Psoas muscle (tissue), 8 donors: ENCODE measurements around the gene CSNK1G1. TPM values are rescaled to one million over a fixed set of nuclear protein-coding genes. Genes with fewer than 3 reads are reported as not detected.
A peak's percentile ranks its signal among the peaks of the same experiment; 100 is the strongest.

Experiments
- ATAC-seq, 4 donors: fragments of 200-7000 bp; cut with Tn5 transposase; one replicate each; pipeline ENCODE4 v1.9.1; 2020; ENCODE audit warnings: moderate library complexity in 3 of 4, mild to moderate bottlenecking in 2 of 4
- DNase-seq, 2 donors: peaks; one replicate each; pipeline ENCODE4 v3.0.0-alpha.2; 2020
- H3K27ac ChIP-seq: fragments of 200-600 bp; one replicate; pipeline ENCODE4 v1.8.0; 2022
- H3K27me3 ChIP-seq, 3 donors: fragments of 200-600 bp in 1 of 3; one replicate each; pipeline versions ENCODE4 v1.6.1 to v1.8.0; 2013 to 2022; ENCODE audit warnings: low read length in 2 of 3, mild to moderate bottlenecking in 2 of 3, moderate library complexity in 1 of 3; ENCODE audit not compliant: insufficient read depth in 3 of 3
- H3K36me3 ChIP-seq, 2 donors: fragments of 200-600 bp in 1 of 2; one replicate each; pipeline versions ENCODE4 v1.6.1 to v1.8.0; 2013 to 2022; ENCODE audit warnings: low read depth in 1 of 2, mild to moderate bottlenecking in 1 of 2, moderate library complexity in 1 of 2; ENCODE audit not compliant: insufficient read depth in 1 of 2
- H3K4me1 ChIP-seq: fragments of 200-600 bp; one replicate; pipeline ENCODE4 v1.8.0; 2022
- H3K4me3 ChIP-seq: fragments of 200-600 bp; one replicate; pipeline ENCODE4 v1.8.0; 2022; ENCODE audit warnings: mild to moderate bottlenecking
- H3K9me3 ChIP-seq: fragments of 200-600 bp; one replicate; pipeline ENCODE4 v1.8.0; 2022
- CTCF ChIP-seq: fragments of 200-600 bp; IDR thresholded peaks from one replicate; pipeline ENCODE4 v1.8.0; 2022; ENCODE audit warnings: antibody characterized with exemption
- WGBS, 3 donors: extraction: QIAGEN DNeasy Blood & Tissue Kit; methylation state at CpG; one replicate each; pipeline versions ENCODE4 v1.1.6 to v1.1.7; 2013; 5-methylcytosine and 5-hydroxymethylcytosine counted together
- intact Hi-C, 2 donors: fragments of 100-400 bp; cut with DNase I; formaldehyde crosslinking; loops; one replicate each; pipeline versions ENCODE4 v1.11.0 to v1.14.2; 2022
- polyA plus RNA-seq, 3 donors: library from polyadenylated mRNA; stranded (reverse); fragments of 200-250 nt; gene quantifications; one replicate each; pipeline ENCODE4 v1.2.3, GENCODE V29; 2013
- total RNA-seq, 4 donors: library from RNA; stranded (reverse); fragmentation: NEBNext Ultra II Directional in 2 of 4; extraction: Animal tissue kit (Norgen Biotek cat#: 25700) in 2 of 4; gene quantifications; one replicate each; pipeline versions ENCODE4 v1.2.1 to v1.2.4, GENCODE V29; 2021 to 2023
- donor health status: healthy with polysubstance abuse.
- donor health status: DM: no; HTN: no; CAD: no; lungs with moderate emphysema.
- donor health status: Bipolar disorder and iron deficiency.
- donor health status: healthy.
- donor health status: DM: yes; HTN: yes; CAD: no.
- donor health status: DM: no; HTN: no; CAD: no.
- donor health status: DM: no; HTN: no; CAD: no.
- donor health status: DM: yes; HTN: yes; CAD: no.

The CSNK1G1 gene
- total and polyA plus RNA-seq, 7 donors: 1.9 to 9.6 (median 7.1) TPM

GRCh38 chr15:64249883-64250575, 105.9 kb downstream of the CSNK1G1 start:
- H3K27ac ChIP-seq: no peak overlapping the region
- intact Hi-C loops: no loop called here
- H3K4me3 ChIP-seq: no peak overlapping the region
- H3K9me3 ChIP-seq: no peaks in the 10 kb centered on the region
- TF ChIP-seq CTCF: no peak
- peaks cover 0 to 3% of the 10 kb centered on the region in 2 donors for H3K36me3 ChIP-seq
- no peaks in the 10 kb centered on the region for H3K27me3 ChIP-seq
- H3K4me1 ChIP-seq: peaks cover 10% of the 10 kb centered on the region
- ATAC-seq (no peak), DNase-seq (no peak)

- no peaks in the 10 kb centered on the region for H3K9me3 ChIP-seq
- H3K27ac ChIP-seq: no peak overlapping the region
- H3K4me3 ChIP-seq: no peak overlapping the region
- ATAC-seq: no peak
- TF ChIP-seq CTCF: no peak
- DNase-seq: no peak
- WGBS, 3 donors: 88 to 94% (median 91%) methylated on average over 3 of the region's 3 CpGs
- H3K4me1 ChIP-seq: peaks cover 10% of the 10 kb centered on the region
- H3K27me3 ChIP-seq: no peaks in the 10 kb centered on the region
- H3K36me3 ChIP-seq: peaks cover 0 to 3% of the 10 kb centered on the region in 2 donors
- intact Hi-C loops: no loop called here
Measured at GRCh38 chr15:64249406-64249805, 106.6 kb downstream of the CSNK1G1 start.

- no peak for DNase-seq
- H3K27ac ChIP-seq: peak overlapping the region; percentile 64
- no peak overlapping the region for H3K4me3 ChIP-seq
- intact Hi-C loops: no loop called here
- peaks cover 10% of the 10 kb centered on the region for H3K4me1 ChIP-seq
- no peaks in the 10 kb centered on the region for H3K9me3 ChIP-seq
- 67 to 71% (median 71%) methylated on average over 2 of the region's 2 CpGs for WGBS, 3 donors
- H3K27me3 ChIP-seq: no peaks in the 10 kb centered on the region
- peak; percentile 65 to 80 (median 69) for ATAC-seq
- H3K36me3 ChIP-seq: peaks cover 0 to 3% of the 10 kb centered on the region in 2 donors
- no peak for TF ChIP-seq CTCF
Measured at GRCh38 chr15:64247906-64248541, 107.9 kb downstream of the CSNK1G1 start.

GRCh38 chr15:64247535-64247905, 108.5 kb downstream of the CSNK1G1 start:
- H3K36me3 ChIP-seq: peaks cover 0 to 3% of the 10 kb centered on the region in 2 donors
- no peak for TF ChIP-seq CTCF
- ATAC-seq: no peak
- DNase-seq: no peak
- H3K4me1 ChIP-seq: peaks cover 10% of the 10 kb centered on the region
- intact Hi-C loops: no loop called here
- H3K27ac ChIP-seq: peak overlapping the region; percentile 64
- H3K9me3 ChIP-seq: no peaks in the 10 kb centered on the region
- H3K27me3 ChIP-seq: no peaks in the 10 kb centered on the region
- no peak overlapping the region for H3K4me3 ChIP-seq
